WTC11 (cell line): ENCODE data around the gene CHD9.

Experiments used
- CREM ChIP-seq: sonication (generic); formaldehyde crosslinking; IDR thresholded peaks from 2 replicates; pipeline ENCODE4 v1.8.1; 2022; ENCODE audit warnings: mild to moderate bottlenecking, missing genetic modification reagents, moderate library complexity
- CTCF ChIP-seq: fragments of 200-600 bp; IDR thresholded peaks from 2 replicates; pipeline ENCODE4 v1.8.0; 2022; ENCODE audit warnings: antibody characterized with exemption
- ESRRA ChIP-seq: sonication (generic); formaldehyde crosslinking; IDR thresholded peaks from 2 replicates; pipeline ENCODE4 v1.8.1; 2022; ENCODE audit warnings: mild to moderate bottlenecking, missing genetic modification reagents, borderline replicate concordance
- JAZF1 ChIP-seq: fragments of 250-450 bp; sonication (Bioruptor Pico); IDR thresholded peaks from 2 replicates; pipeline ENCODE4 v1.9.0; 2021; ENCODE audit warnings: moderate library complexity, mild to moderate bottlenecking, inconsistent platforms
- SP1 ChIP-seq: sonication (generic); formaldehyde crosslinking; conservative IDR thresholded peaks from 2 replicates; pipeline ENCODE4 v1.8.1; 2022; ENCODE audit warnings: missing genetic modification reagents
- ZNF138 ChIP-seq: sonication (generic); formaldehyde crosslinking; conservative IDR thresholded peaks from 2 replicates; pipeline ENCODE4 v1.8.1; 2022; ENCODE audit warnings: mild to moderate bottlenecking, moderate library complexity, missing genetic modification reagents

GRCh38 chr16:53058882-53059281 lies 4.1 kb downstream of the CHD9 start:
- no peak for TF ChIP-seq ZNF138 (CRISPR knock-in tag)
- TF ChIP-seq CTCF = no peak
- no peak for TF ChIP-seq ESRRA (CRISPR knock-in tag)
- TF ChIP-seq JAZF1 = no peak
- TF ChIP-seq SP1 (CRISPR knock-in tag) = no peak
- no peak for TF ChIP-seq CREM
